HepG2 (cell line): ENCODE measurements around the gene ARL15. TPM values are rescaled to one million over a fixed set of nuclear protein-coding genes. Genes with fewer than 3 reads are reported as not detected.

ENCODE experiments used
- BRD4 ChIP-seq: sonication (generic); formaldehyde crosslinking; IDR thresholded peaks from 2 replicates; pipeline ENCODE4 v1.4.0; 2020; ENCODE audit warnings: missing genetic modification reagents
- CREM ChIP-seq, 2 experiments: sonication (generic) in 1 of 2; formaldehyde crosslinking in 1 of 2; IDR thresholded peaks; 2 replicates each; pipeline versions ENCODE4 v1.4.0 to v1.6.1; 2016 to 2020; ENCODE audit warnings: antibody characterized with exemption in 1 of 2, mild to moderate bottlenecking in 1 of 2, missing genetic modification reagents in 1 of 2
- GLI4 ChIP-seq: sonication (generic); formaldehyde crosslinking; IDR thresholded peaks from 2 replicates; pipeline ENCODE4 v1.5.1; 2020; ENCODE audit warnings: missing genetic modification reagents, mild to moderate bottlenecking, moderate library complexity, borderline replicate concordance
- ZNF329 ChIP-seq: sonication (generic); formaldehyde crosslinking; IDR thresholded peaks from 2 replicates; pipeline ENCODE4 v1.9.0; 2021; ENCODE audit warnings: low read depth, mild to moderate bottlenecking, missing genetic modification reagents
- ZNF44 ChIP-seq: sonication (generic); formaldehyde crosslinking; IDR thresholded peaks from 2 replicates; pipeline ENCODE4 v1.5.1; 2020; ENCODE audit warnings: mild to moderate bottlenecking, missing genetic modification reagents
- ZNF510 ChIP-seq: sonication (generic); formaldehyde crosslinking; IDR thresholded peaks from 2 replicates; pipeline ENCODE4 v1.4.0; 2020; ENCODE audit warnings: low read depth, mild to moderate bottlenecking, missing genetic modification reagents
- ZNF546 ChIP-seq: sonication (generic); formaldehyde crosslinking; conservative IDR thresholded peaks from 2 replicates; pipeline ENCODE4 v1.8.1; 2023; ENCODE audit warnings: mild to moderate bottlenecking, missing genetic modification reagents
- polyA plus RNA-seq, 8 experiments: library from polyadenylated mRNA; depleted of rRNA in 3 of 8; stranded (reverse) in 7 of 8; unstranded in 1 of 8; fragments of >200 nt; fragmentation: Illumina TruSeq in 4 of 8; extraction: Trizol in 4 of 8; gene quantifications; 2 replicates each; pipeline versions ENCODE4 v1.2.1 to v1.2.3, GENCODE V29; 2011 to 2016; ENCODE audit warnings: low read depth in 4 of 8, missing spikeins in 1 of 8, mixed read lengths in 1 of 8; ENCODE audit not compliant: insufficient read depth in 1 of 8
- total RNA-seq, 5 experiments: library from RNA; depleted of rRNA; stranded (reverse); fragments of >200 nt; fragmentation: Illumina TruSeq; extraction: Trizol; gene quantifications; 2 replicates each; pipeline ENCODE4 v1.2.3, GENCODE V29; 2016; ENCODE audit warnings: low read depth in 1 of 5
- TF ChIP-seq, protein P1 (sequence below): sonication (generic); formaldehyde crosslinking; IDR thresholded peaks from 2 replicates; pipeline ENCODE4 v1.5.0; 2020; ENCODE audit warnings: mild to moderate bottlenecking, missing genetic modification reagents
- TF ChIP-seq, protein P2 (sequence below): sonication (generic); formaldehyde crosslinking; IDR thresholded peaks from 2 replicates; pipeline ENCODE4 v1.4.0; 2020; ENCODE audit warnings: low read depth, mild to moderate bottlenecking, missing genetic modification reagents
- TF ChIP-seq, protein P3 (sequence below): sonication (generic); formaldehyde crosslinking; IDR thresholded peaks from 2 replicates; pipeline ENCODE4 v1.4.0; 2020; ENCODE audit warnings: missing genetic modification reagents, borderline replicate concordance
- TF ChIP-seq, protein P4 (sequence below): IDR thresholded peaks from 2 replicates; pipeline ENCODE4 v1.6.1; 2016; ENCODE audit warnings: missing compliant biosample characterization, missing genetic modification reagents, borderline replicate concordance

The ARL15 gene
- total and polyA plus RNA-seq, 2 of the 13 experiments (the other 11 are each of a cell fraction or from before 2014, with no cell fraction given): 2.5 to 7.7 TPM

DNA sequence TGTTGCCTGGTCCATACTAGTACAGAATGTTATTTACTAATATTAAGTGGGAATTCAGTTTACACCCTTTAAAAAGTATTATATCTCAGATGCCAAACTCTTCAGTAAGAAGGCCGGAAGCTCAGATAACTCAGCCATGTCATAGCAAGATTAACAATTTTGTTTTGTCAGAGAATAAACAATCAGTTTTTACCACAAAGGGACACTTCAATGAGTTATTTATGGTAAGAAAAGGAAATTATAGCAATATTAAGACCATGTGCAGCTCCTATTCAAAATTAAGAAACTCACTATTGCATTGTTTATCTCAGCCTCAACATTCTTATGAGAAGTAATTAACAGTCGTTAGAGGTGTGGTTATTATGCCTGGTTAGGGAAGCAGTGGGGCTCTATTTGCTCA is 13.1 kb upstream of the ARL15 start (continued):
- no peak for TF ChIP-seq GLI4 (CRISPR knock-in tag)
- TF ChIP-seq ZNF510 (CRISPR knock-in tag): no peak
- no peak for TF ChIP-seq CREM (IDR thresholded peaks at IDR 0.05)
- TF ChIP-seq CREM (CRISPR knock-in tag; IDR thresholded peaks at IDR 0.05): no peak
- TF ChIP-seq, protein P1, sequence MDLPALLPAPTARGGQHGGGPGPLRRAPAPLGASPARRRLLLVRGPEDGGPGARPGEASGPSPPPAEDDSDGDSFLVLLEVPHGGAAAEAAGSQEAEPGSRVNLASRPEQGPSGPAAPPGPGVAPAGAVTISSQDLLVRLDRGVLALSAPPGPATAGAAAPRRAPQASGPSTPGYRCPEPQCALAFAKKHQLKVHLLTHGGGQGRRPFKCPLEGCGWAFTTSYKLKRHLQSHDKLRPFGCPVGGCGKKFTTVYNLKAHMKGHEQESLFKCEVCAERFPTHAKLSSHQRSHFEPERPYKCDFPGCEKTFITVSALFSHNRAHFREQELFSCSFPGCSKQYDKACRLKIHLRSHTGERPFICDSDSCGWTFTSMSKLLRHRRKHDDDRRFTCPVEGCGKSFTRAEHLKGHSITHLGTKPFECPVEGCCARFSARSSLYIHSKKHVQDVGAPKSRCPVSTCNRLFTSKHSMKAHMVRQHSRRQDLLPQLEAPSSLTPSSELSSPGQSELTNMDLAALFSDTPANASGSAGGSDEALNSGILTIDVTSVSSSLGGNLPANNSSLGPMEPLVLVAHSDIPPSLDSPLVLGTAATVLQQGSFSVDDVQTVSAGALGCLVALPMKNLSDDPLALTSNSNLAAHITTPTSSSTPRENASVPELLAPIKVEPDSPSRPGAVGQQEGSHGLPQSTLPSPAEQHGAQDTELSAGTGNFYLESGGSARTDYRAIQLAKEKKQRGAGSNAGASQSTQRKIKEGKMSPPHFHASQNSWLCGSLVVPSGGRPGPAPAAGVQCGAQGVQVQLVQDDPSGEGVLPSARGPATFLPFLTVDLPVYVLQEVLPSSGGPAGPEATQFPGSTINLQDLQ (CRISPR knock-in tag): no peak
- no peak for TF ChIP-seq ZNF329
- TF ChIP-seq, protein P2, sequence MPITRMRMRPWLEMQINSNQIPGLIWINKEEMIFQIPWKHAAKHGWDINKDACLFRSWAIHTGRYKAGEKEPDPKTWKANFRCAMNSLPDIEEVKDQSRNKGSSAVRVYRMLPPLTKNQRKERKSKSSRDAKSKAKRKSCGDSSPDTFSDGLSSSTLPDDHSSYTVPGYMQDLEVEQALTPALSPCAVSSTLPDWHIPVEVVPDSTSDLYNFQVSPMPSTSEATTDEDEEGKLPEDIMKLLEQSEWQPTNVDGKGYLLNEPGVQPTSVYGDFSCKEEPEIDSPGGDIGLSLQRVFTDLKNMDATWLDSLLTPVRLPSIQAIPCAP: no peak
- TF ChIP-seq, protein P3, sequence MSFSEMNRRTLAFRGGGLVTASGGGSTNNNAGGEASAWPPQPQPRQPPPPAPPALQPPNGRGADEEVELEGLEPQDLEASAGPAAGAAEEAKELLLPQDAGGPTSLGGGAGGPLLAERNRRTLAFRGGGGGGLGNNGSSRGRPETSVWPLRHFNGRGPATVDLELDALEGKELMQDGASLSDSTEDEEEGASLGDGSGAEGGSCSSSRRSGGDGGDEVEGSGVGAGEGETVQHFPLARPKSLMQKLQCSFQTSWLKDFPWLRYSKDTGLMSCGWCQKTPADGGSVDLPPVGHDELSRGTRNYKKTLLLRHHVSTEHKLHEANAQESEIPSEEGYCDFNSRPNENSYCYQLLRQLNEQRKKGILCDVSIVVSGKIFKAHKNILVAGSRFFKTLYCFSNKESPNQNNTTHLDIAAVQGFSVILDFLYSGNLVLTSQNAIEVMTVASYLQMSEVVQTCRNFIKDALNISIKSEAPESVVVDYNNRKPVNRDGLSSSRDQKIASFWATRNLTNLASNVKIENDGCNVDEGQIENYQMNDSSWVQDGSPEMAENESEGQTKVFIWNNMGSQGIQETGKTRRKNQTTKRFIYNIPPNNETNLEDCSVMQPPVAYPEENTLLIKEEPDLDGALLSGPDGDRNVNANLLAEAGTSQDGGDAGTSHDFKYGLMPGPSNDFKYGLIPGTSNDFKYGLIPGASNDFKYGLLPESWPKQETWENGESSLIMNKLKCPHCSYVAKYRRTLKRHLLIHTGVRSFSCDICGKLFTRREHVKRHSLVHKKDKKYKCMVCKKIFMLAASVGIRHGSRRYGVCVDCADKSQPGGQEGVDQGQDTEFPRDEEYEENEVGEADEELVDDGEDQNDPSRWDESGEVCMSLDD (CRISPR knock-in tag): no peak
- TF ChIP-seq, protein P4, sequence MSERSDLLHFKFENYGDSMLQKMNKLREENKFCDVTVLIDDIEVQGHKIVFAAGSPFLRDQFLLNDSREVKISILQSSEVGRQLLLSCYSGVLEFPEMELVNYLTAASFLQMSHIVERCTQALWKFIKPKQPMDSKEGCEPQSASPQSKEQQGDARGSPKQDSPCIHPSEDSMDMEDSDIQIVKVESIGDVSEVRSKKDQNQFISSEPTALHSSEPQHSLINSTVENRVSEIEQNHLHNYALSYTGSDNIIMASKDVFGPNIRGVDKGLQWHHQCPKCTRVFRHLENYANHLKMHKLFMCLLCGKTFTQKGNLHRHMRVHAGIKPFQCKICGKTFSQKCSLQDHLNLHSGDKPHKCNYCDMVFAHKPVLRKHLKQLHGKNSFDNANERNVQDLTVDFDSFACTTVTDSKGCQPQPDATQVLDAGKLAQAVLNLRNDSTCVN: no peak
- TF ChIP-seq ZNF44 (CRISPR knock-in tag): no peak
- no peak for TF ChIP-seq BRD4
- no peak for TF ChIP-seq ZNF546 (CRISPR knock-in tag)
- TF ChIP-seq, all 625 proteins: peak for 0
